PC-9 (cell line): ENCODE data around the gene ZDHHC9. TPM values are rescaled to one million over a fixed set of nuclear protein-coding genes. Genes with fewer than 3 reads are reported as not detected.

ENCODE experiments used
- BruUV-seq: library from RNA; stranded (reverse); fragments of 400-500 nt; replicated peaks from 2 replicates; lab custom pipeline; 2021; lab: Mats Ljungman, UMichigan
- CTCF ChIA-PET: fragments of 300-600 bp; sonication (Branson Sonifier 250); formaldehyde crosslinking; loops from one replicate; lab custom pipeline; 2022; ENCODE audit warnings: antibody characterized with exemption; lab: Charles Lee
- POLR2A ChIA-PET: fragments of 300-600 bp; sonication (Branson Sonifier 250); formaldehyde crosslinking; loops from one replicate; lab custom pipeline; 2022; ENCODE audit warnings: antibody characterized with exemption; ENCODE audit not compliant: unreplicated experiment; lab: Charles Lee
- DNase-seq, 2 experiments: peaks; one replicate each; pipeline versions ENCODE4 v3.0.0 to v3.0.0-alpha.2; 2015 to 2022; ENCODE audit warnings: mixed read lengths in 1 of 2
- H2AFZ ChIP-seq: fragments of 200-600 bp; sonication (generic); 2 replicates; pipeline ENCODE4 v1.8.1; 2017; ENCODE audit warnings: antibody characterized with exemption
- H3F3A ChIP-seq: fragments of 200-600 bp; sonication (generic); 2 replicates; pipeline ENCODE4 v1.8.1; 2017; ENCODE audit warnings: antibody characterized with exemption, mild to moderate bottlenecking, low read depth; ENCODE audit not compliant: insufficient read depth
- H3K27ac ChIP-seq: fragments of 200-600 bp; sonication (generic); 2 replicates; pipeline ENCODE4 v1.6.1; 2016; ENCODE audit warnings: mixed run types
- H3K27me3 ChIP-seq: fragments of 200-600 bp; sonication (generic); 2 replicates; pipeline ENCODE4 v1.6.1; 2016; ENCODE audit warnings: low read depth, mixed run types; ENCODE audit not compliant: insufficient read depth
- H3K36me3 ChIP-seq: fragments of 200-600 bp; sonication (generic); 2 replicates; pipeline ENCODE4 v1.6.1; 2016; ENCODE audit warnings: low read depth, mixed run types
- H3K4me1 ChIP-seq: fragments of 200-600 bp; sonication (generic); replicated peaks from 2 replicates; pipeline ENCODE4 v1.6.1; 2016; ENCODE audit warnings: mixed run types; ENCODE audit not compliant: insufficient read depth
- H3K4me2 ChIP-seq: fragments of 200-600 bp; sonication (generic); 2 replicates; pipeline ENCODE4 v1.6.1; 2017; ENCODE audit warnings: mixed run types
- H3K4me3 ChIP-seq: fragments of 200-600 bp; sonication (generic); 2 replicates; pipeline ENCODE4 v1.6.1; 2016; ENCODE audit warnings: mixed run types
- H3K79me2 ChIP-seq: fragments of 200-600 bp; sonication (generic); 2 replicates; pipeline ENCODE4 v1.6.1; 2017; ENCODE audit warnings: low read depth, mixed run types
- H3K9me2 ChIP-seq: fragments of 200-600 bp; sonication (generic); 2 replicates; pipeline ENCODE4 v1.8.1; 2017; ENCODE audit warnings: mild to moderate bottlenecking; ENCODE audit not compliant: insufficient read depth
- H3K9me3 ChIP-seq: fragments of 200-600 bp; sonication (generic); 2 replicates; pipeline ENCODE4 v1.8.1; 2016; ENCODE audit warnings: low read depth; ENCODE audit not compliant: insufficient read depth
- H4K20me1 ChIP-seq: fragments of 200-600 bp; sonication (generic); 2 replicates; pipeline ENCODE4 v1.8.1; 2017; ENCODE audit not compliant: insufficient read depth
- CTCF ChIP-seq: fragments of 200-600 bp; sonication (generic); conservative IDR thresholded peaks from 2 replicates; pipeline ENCODE4 v1.6.1; 2017; ENCODE audit warnings: mixed run types, antibody characterized with exemption, mild to moderate bottlenecking, moderate library complexity
- EZH2 ChIP-seq: fragments of 200-600 bp; sonication (generic); IDR thresholded peaks from 2 replicates; pipeline ENCODE4 v1.8.0; 2017; ENCODE audit warnings: antibody characterized with exemption, low read depth
- intact Hi-C: fragments of 100-400 bp; cut with micrococcal nuclease; formaldehyde crosslinking; loops from one replicate; pipeline ENCODE4 v1.10.0; 2022; ENCODE audit not compliant: unreplicated experiment
- total RNA-seq: library from RNA; stranded (reverse); gene quantifications from 2 replicates; pipeline ENCODE4 v1.2.3, GENCODE V29; 2021

Gene ZDHHC9
- total RNA-seq, 1 experiment from 2014 or later = 108 TPM

- Histone ChIP-seq H3K9me3 (no peaks in the 10 kb centered on the region), H3K4me3 (no peak overlapping the region), H3K4me1 (no peaks in the 10 kb centered on the region), H3K27me3 (no peaks in the 10 kb centered on the region), H3K36me3 (no peaks in the 10 kb centered on the region), H3K9me2 (no peaks in the 10 kb centered on the region), H3K4me2 (no peak overlapping the region), H3F3A (no peaks in the 10 kb centered on the region), H2AFZ (no peak overlapping the region), H3K27ac (no peak overlapping the region), H3K79me2 (no peaks in the 10 kb centered on the region), H4K20me1 (no peaks in the 10 kb centered on the region)
- DNase-seq = no peak
- ChIA-PET CTCF (no interaction called here), POLR2A (no interaction called here)
- TF ChIP-seq CTCF (no peak), EZH2 (no peak)
- intact Hi-C loops = no loop called here
- BruUV-seq = no TSS peak
Observed at GRCh38 chrX:129781134-129781672, 62.5 kb downstream of the ZDHHC9 start.

GRCh38 chrX:129780441-129781105, 63.1 kb downstream of the ZDHHC9 start:
- CTCF ChIA-PET = no interaction called here
- Histone ChIP-seq H3K36me3 (no peaks in the 10 kb centered on the region), H3K4me3 (no peak overlapping the region), H2AFZ (no peak overlapping the region), H3K27ac (no peak overlapping the region), H3K4me2 (no peak overlapping the region), H3K79me2 (no peaks in the 10 kb centered on the region), H3K9me3 (no peaks in the 10 kb centered on the region), H3F3A (no peaks in the 10 kb centered on the region), H3K9me2 (no peaks in the 10 kb centered on the region), H3K27me3 (no peaks in the 10 kb centered on the region), H3K4me1 (no peaks in the 10 kb centered on the region), H4K20me1 (no peaks in the 10 kb centered on the region)
- no TSS peak for BruUV-seq
- DNase-seq = no peak
- POLR2A ChIA-PET = interaction anchor here (0.5 kb wide), 1 partner anchor 46 kb away, joined by 9 read pairs; no protein-coding TSS in a partner anchor
- intact Hi-C loops = no loop called here
- TF ChIP-seq CTCF = no peak
- no peak for TF ChIP-seq EZH2

- Histone ChIP-seq H3K4me1 (no peaks in the 10 kb centered on the region), H3K9me2 (no peaks in the 10 kb centered on the region), H3K36me3 (no peaks in the 10 kb centered on the region), H3K79me2 (no peaks in the 10 kb centered on the region), H3K27me3 (no peaks in the 10 kb centered on the region), H3K9me3 (no peaks in the 10 kb centered on the region), H3K4me2 (no peak within 1 kb of the TSS), H3K4me3 (no peak within 1 kb of the TSS), H3F3A (no peaks in the 10 kb centered on the region), H4K20me1 (no peaks in the 10 kb centered on the region), H3K27ac (no peak within 1 kb of the TSS), H2AFZ (no peak within 1 kb of the TSS)
- ChIA-PET POLR2A (no interaction called here), CTCF (no interaction called here)
- no peak for TF ChIP-seq CTCF
- TF ChIP-seq EZH2 = no peak
- BruUV-seq = no TSS peak
- no peak for DNase-seq
- intact Hi-C loops = no loop called here
Observed at GRCh38 chrX:129779747-129780146, 63.9 kb downstream of the ZDHHC9 start, which contains the start of gene SASH3. TSS of gene SASH3 (plus strand) at chrX:129779949. CDS start at chrX:129780098, 149 bp downstream.
